MCF 10A (cell line): ENCODE data around the gene PDE4D. TPM values are rescaled to one million over a fixed set of nuclear protein-coding genes. Genes with fewer than 3 reads are reported as not detected.

Experiments used
- BruUV-seq: library from RNA; stranded (reverse); fragments of 400-500 nt; replicated peaks from 2 replicates; lab custom pipeline; 2021; lab: Mats Ljungman, UMichigan
- CTCF ChIA-PET: fragments of 300-600 bp; sonication (Branson Sonifier 250); formaldehyde crosslinking; extraction: SDS; loops from one replicate; lab custom pipeline; 2021; ENCODE audit warnings: antibody characterized with exemption, inconsistent platforms; lab: Yijun Ruan, JAX
- POLR2A ChIA-PET: fragments of 300-600, 350-650 bp; sonication (Branson Sonifier 250); formaldehyde crosslinking; extraction: SDS; loops from one replicate; lab custom pipeline; 2020; ENCODE audit warnings: antibody characterized with exemption, inconsistent platforms; lab: Yijun Ruan, JAX
- DNase-seq: peaks from one replicate; pipeline ENCODE4 v3.0.0-alpha.2; 2018; ENCODE audit not compliant: unreplicated experiment
- H3K27ac Mint-ChIP-seq: one replicate; pipeline ENCODE4 v1.8.0; 2022; ENCODE audit warnings: mild to moderate bottlenecking, low read depth, mixed read lengths; ENCODE audit not compliant: unreplicated experiment
- H3K27me3 Mint-ChIP-seq: one replicate; pipeline ENCODE4 v1.8.0; 2022; ENCODE audit warnings: mixed read lengths; ENCODE audit not compliant: insufficient read depth, unreplicated experiment
- H3K36me3 Mint-ChIP-seq: one replicate; pipeline ENCODE4 v1.8.0; 2022; ENCODE audit warnings: mild to moderate bottlenecking, moderate library complexity, mixed read lengths; ENCODE audit not compliant: insufficient read depth, unreplicated experiment
- H3K4me1 Mint-ChIP-seq: one replicate; pipeline ENCODE4 v1.8.0; 2022; ENCODE audit warnings: mixed read lengths; ENCODE audit not compliant: insufficient read depth, unreplicated experiment
- H3K4me3 Mint-ChIP-seq: one replicate; pipeline ENCODE4 v1.8.0; 2022; ENCODE audit warnings: mild to moderate bottlenecking, moderate library complexity, mixed read lengths; ENCODE audit not compliant: unreplicated experiment
- H3K9me3 Mint-ChIP-seq: one replicate; pipeline ENCODE4 v1.8.0; 2022; ENCODE audit warnings: mixed read lengths; ENCODE audit not compliant: unreplicated experiment
- CTCF ChIP-seq: fragments of 200-600 bp; IDR thresholded peaks from one replicate; pipeline ENCODE4 v1.8.0; 2022; ENCODE audit warnings: antibody characterized with exemption, mild to moderate bottlenecking; ENCODE audit not compliant: unreplicated experiment
- intact Hi-C: fragments of 100-400 bp; cut with micrococcal nuclease; formaldehyde crosslinking; loops from 2 replicates; pipeline ENCODE4 v1.14.1; 2022
- total RNA-seq: library from RNA; stranded (reverse); gene quantifications from 2 replicates; pipeline ENCODE4 v1.2.3, GENCODE V29; 2022

The PDE4D gene
- total RNA-seq, 1 experiment from 2014 or later = 85.0 TPM

GRCh38 chr5:59437176-59437575, 456.4 kb downstream of the PDE4D start:
- no TSS peak for BruUV-seq
- Mint-ChIP-seq H3K4me3 (no peak overlapping the region), H3K9me3 (no peaks in the 10 kb centered on the region), H3K36me3 (peaks cover 7% of the 10 kb centered on the region), H3K4me1 (no peaks in the 10 kb centered on the region), H3K27me3 (no peaks in the 10 kb centered on the region), H3K27ac (no peak overlapping the region)
- POLR2A ChIA-PET = no interaction called here
- no peak for TF ChIP-seq CTCF
- CTCF ChIA-PET = interaction anchor here (0.8 to 1.2 kb wide), 3 partner anchors 22 to 204 kb away, joined by 3 read pairs; no protein-coding TSS in a partner anchor
- no peak for DNase-seq
- intact Hi-C loops = no loop called here

- Mint-ChIP-seq H3K4me1 (no peaks in the 10 kb centered on the region), H3K27ac (no peak overlapping the region), H3K4me3 (no peak overlapping the region), H3K36me3 (peaks cover 10% of the 10 kb centered on the region), H3K9me3 (no peaks in the 10 kb centered on the region), H3K27me3 (no peaks in the 10 kb centered on the region)
- no peak for DNase-seq
- CTCF ChIA-PET = interaction anchor here (1.2 kb wide), 2 partner anchors 21 to 204 kb away, joined by 3 read pairs; no protein-coding TSS in a partner anchor
- BruUV-seq = no TSS peak
- intact Hi-C loops = no loop called here
- POLR2A ChIA-PET = no interaction called here
- TF ChIP-seq CTCF = no peak
These were observed 457.0 kb downstream of the PDE4D start for GRCh38 chr5:59436364-59437148.

GRCh38 chr5:59433174-59433573, 460.4 kb downstream of the PDE4D start:
- ChIA-PET POLR2A (no interaction called here), CTCF (interaction anchor here (0.7 to 1.3 kb wide), 2 partner anchors 15 to 1528 kb away, joined by 3 to 4 read pairs; no protein-coding TSS in a partner anchor)
- BruUV-seq = no TSS peak
- Mint-ChIP-seq H3K27me3 (no peaks in the 10 kb centered on the region), H3K4me1 (no peaks in the 10 kb centered on the region), H3K27ac (no peak overlapping the region), H3K36me3 (peaks cover 26% of the 10 kb centered on the region), H3K4me3 (no peak overlapping the region), H3K9me3 (no peaks in the 10 kb centered on the region)
- no peak for TF ChIP-seq CTCF
- DNase-seq = no peak
- intact Hi-C loops = no loop called here

- Mint-ChIP-seq H3K36me3 (peaks cover 20% of the 10 kb centered on the region), H3K27me3 (no peaks in the 10 kb centered on the region), H3K4me1 (no peaks in the 10 kb centered on the region), H3K27ac (no peak overlapping the region), H3K9me3 (no peaks in the 10 kb centered on the region), H3K4me3 (no peak overlapping the region)
- no peak for TF ChIP-seq CTCF
- POLR2A ChIA-PET = no interaction called here
- CTCF ChIA-PET = interaction anchor here (0.7 kb wide), 1 partner anchor 214 kb away, joined by 3 read pairs; no protein-coding TSS in a partner anchor
- DNase-seq = no peak
- intact Hi-C loops = no loop called here
- BruUV-seq = no TSS peak
These were observed 463.4 kb downstream of the PDE4D start for GRCh38 chr5:59430066-59430685.
